ENCODE results near the gene KLHL11. TPM values are rescaled to one million over a fixed set of nuclear protein-coding genes. Genes with fewer than 3 reads are reported as not detected.

KLHL11 gene
- total and polyA plus RNA-seq, 2 experiments from 2014 or later, result 8.7 to 25.5 TPM

GRCh38 chr17:41910701-41911391 is 45.6 kb upstream of the KLHL11 start (continued):
- no peak for TF ChIP-seq ZNF462 (CRISPR knock-in tag; IDR thresholded peaks at IDR 0.05)
- TF ChIP-seq EZH2phosphoT487 (IDR thresholded peaks at IDR 0.05; ENCODE audit: unreplicated experiment), result no peak
- no peak for TF ChIP-seq STAT1 (IDR thresholded peaks at IDR 0.05; ENCODE audit: unreplicated experiment)
- TF ChIP-seq EZH2 (IDR thresholded peaks at IDR 0.05; ENCODE audit: low read depth, unreplicated experiment), result no peak
- TF ChIP-seq ETS1 (IDR thresholded peaks at IDR 0.05), result no peak
- no peak for TF ChIP-seq POLR2AphosphoS5 (IDR thresholded peaks at IDR 0.05; ENCODE audit: low read depth)
- no peak for TF ChIP-seq NANOG (IDR thresholded peaks at IDR 0.05; ENCODE audit: borderline replicate concordance)
- no peak for TF ChIP-seq CREB1 (CRISPR knock-in tag; IDR thresholded peaks at IDR 0.05; ENCODE audit: low read depth)
- TF ChIP-seq JUNB (IDR thresholded peaks at IDR 0.05; ENCODE audit: unreplicated experiment), result no peak
- no peak for TF ChIP-seq ZNF331 (CRISPR knock-in tag; IDR thresholded peaks at IDR 0.05; ENCODE audit: low read depth)
- TF ChIP-seq CTCF (conservative IDR thresholded peaks at IDR 0.05; ENCODE audit: low read depth in 2 of 2), result no peak
